CMK (cell line): ENCODE data around the gene RAB30.
"Not testable (repeated sequence)": the region's sequence is repeated elsewhere in the genome, so short reads cannot be mapped to it uniquely, and the experiment has no call there.

Experiments used
- DNase-seq: peaks from one replicate; pipeline ENCODE4 v3.0.0-alpha.2; 2010; ENCODE audit warnings: low read depth

RAB30 gene

DNA sequence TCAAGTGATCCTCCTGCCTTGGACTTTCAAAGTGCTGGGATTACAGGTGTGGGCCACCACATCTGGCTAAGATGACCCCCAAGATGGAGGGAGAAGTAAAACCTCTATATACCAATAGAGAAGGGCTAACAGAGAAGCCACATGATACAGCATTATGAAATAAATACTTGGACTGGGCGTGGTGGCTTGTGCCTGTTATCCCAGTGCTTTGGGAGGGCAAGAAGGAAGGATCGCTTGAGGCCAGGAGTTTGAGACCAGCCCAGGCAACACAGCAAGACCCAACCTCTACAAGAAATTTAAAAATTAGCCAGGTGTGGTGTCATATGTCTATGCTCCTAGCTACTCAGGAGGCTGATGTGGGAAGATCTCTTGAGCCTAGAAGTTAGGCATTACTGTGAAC, 61.7 kb downstream of the RAB30 start:
- DNase-seq: no peak

DNA sequence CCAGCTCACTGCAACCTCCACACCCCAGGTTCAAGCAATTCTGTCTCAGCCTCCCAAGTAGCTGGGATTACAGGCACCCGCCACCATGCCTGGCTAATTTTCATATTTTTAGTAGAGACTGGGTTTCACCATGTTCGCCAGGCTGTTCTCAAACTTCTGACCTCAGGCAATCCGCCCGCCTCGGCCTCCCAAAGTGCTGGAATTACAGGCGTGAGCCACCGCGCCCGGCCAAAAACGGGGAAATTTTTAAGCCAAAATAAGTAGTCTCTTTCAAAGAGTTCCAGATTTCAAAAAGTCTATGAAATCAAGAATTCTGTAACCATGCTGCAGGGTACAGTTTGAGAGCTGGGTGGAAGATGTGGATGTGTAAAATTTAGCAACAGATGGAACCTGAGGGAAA, 62.6 kb downstream of the RAB30 start:
- not testable (repeated sequence) for DNase-seq

DNA sequence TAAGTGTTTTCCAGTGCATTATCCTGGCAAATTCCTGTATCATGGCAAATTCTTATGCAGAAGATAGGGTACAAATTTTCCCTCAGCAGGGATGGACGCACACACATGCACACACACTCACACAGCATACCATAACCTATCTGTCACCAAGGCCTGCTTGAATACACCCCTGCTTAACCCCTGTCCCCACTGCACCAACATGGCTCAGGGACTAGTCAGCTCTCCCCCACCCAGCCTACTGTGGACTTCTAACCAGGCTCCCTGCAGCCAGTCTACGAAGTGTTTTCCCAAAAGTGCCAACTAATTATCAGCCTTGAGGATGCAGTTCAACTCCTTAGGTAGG, 63.1 kb downstream of the RAB30 start:
- DNase-seq: no peak

DNA sequence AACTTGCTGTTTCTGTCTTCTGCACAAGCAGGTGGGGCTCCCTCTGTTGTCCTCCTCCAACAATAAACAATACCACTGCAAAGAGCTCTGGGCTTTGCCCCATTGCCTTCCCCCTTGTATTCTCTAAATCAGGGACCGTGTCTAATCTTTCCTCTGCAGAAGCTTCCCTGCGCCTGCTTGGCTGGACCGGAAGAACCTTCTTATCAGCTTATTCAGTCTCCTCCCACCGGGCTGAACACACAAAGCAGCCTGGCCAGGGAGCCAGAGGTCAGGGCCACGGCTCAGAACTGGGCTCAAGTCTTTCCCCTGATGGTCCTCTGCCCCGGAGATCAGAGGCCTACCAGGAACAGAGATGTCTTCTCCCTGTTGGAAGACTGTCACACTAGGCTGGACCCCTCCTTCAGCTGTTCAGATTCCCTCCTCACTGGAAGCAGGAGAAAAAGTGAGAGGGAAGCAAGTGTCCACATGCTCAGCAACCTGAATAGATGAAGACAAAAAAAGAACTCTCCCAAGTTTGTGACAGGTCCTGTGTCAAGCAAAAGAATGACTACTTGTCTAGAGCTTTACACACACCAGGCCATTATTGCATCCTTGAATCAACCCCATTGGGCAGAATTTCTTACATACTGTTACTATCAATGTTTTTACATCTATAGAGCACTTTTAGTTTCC, 63.7 kb downstream of the RAB30 start:
- peak; percentile 83 for DNase-seq

- no peak for DNase-seq
Observed at GRCh38 chr11:83007477-83007876, 64.2 kb downstream of the RAB30 start.

DNA sequence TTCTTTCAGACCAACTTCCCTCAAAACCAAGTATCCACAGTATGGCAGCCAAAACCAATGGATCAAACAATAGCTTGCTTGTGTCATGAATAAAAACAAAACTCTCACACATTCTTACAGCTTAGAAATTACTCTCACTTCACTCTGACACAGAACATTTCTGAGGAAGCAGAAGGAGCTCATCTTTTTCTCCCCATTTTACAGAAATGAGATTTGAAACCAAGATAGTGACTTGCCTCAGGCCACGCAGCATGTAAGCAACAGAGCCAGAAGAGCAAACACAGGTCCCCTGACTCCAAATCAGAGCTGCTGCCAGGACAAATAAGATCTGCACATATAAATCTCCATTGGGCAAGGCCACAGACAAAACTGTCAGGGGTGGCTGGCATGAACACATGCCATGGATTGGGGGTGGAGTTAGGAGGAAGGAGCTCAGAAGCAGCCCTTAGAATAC, 64.8 kb downstream of the RAB30 start:
- no peak for DNase-seq

- no peak for DNase-seq
Observed at GRCh38 chr11:83004746-83005556, 66.7 kb downstream of the RAB30 start.

DNA sequence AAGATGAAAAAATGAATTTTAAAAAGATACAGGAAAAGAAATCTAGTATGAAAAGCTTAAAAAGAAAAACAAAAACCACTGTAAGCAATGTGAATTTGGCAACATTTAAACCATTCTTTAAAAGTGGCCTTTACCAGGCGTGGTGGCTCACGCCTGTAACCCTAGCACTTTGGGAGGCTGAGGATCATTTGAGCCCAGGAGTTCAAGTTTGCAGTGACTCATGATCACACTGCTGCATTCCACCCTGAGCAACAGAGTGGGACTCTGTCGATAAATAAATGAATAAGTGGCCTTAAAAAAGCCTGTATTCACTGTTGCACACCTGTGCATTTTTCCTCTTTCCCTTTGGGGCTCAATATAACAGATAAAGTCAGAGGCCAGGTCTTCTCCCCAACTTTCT, 69.2 kb downstream of the RAB30 start:
- no peak for DNase-seq

- DNase-seq: no peak
Observed at GRCh38 chr11:83002053-83002452, 69.6 kb downstream of the RAB30 start.

- no peak for DNase-seq
Observed at GRCh38 chr11:83000381-83000780, 71.3 kb downstream of the RAB30 start.

DNA sequence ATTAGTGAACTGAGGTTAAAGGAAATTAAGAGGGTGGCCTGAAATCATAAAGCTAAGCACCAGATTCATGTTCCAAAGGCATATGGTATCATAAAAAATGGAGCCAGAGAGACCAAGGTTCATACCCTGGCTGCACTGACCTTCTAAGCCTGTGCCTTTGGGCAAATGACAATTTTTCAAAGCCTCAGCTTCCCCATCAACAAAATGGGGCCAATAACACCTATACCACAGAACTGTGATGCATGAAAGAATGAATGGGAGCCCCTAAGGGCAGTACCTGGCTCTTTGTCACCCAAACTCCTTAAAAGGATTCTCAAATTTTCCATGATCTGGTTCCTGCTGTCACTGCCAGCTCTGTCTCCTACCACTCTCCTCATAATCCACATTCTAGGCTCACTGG, 72.5 kb downstream of the RAB30 start:
- no peak for DNase-seq

DNA sequence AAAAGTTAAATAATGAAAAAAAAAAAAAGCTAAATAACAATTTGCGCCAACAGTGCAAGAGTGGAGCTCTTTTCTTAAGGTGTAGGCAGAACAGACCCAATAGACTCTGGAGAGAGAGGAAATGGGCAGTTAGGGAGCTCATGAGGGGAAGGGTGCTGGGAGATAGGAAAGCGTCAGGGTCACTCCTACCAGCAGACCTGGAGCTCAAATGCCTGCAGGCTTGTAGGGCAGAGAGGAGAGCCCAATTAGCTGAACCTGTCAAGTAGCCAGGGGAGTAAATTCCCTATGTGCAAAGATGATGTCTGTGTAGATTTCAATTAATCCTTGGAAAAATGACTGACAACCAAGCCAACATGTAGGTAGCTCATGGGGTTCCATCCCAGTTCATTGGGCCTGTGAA, 73.0 kb downstream of the RAB30 start:
- no peak for DNase-seq

DNA sequence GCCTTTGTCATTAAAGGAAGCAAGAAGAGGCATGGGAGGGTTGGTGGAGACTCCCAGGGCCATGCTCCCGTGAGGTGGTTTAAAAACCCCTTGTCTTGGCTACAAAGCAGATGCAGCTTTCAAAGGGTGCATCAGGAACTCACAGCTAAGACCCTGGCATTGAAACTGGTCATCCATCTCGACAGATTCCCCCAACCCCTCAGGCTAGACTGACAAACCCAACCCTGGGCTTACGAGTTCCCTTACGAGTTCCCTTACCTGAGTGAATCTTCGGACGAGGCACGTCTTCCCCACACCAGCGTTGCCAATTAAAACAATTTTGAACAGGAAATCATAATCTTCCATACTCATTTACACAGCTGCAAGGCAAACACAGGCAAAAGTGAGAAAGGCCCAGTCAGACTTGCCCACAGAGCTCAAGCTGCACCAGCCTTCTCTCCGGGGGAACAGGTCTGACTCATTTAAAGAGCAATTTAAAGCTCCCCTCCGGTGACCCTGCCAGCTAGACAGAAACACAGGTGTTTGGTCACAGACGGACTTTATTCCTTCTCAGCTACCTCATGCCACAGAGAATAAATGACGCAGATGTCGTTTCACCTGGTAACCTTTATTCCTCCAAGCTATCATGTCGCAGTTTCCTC, 74.6 kb downstream of the RAB30 start:
- no peak for DNase-seq

DNA sequence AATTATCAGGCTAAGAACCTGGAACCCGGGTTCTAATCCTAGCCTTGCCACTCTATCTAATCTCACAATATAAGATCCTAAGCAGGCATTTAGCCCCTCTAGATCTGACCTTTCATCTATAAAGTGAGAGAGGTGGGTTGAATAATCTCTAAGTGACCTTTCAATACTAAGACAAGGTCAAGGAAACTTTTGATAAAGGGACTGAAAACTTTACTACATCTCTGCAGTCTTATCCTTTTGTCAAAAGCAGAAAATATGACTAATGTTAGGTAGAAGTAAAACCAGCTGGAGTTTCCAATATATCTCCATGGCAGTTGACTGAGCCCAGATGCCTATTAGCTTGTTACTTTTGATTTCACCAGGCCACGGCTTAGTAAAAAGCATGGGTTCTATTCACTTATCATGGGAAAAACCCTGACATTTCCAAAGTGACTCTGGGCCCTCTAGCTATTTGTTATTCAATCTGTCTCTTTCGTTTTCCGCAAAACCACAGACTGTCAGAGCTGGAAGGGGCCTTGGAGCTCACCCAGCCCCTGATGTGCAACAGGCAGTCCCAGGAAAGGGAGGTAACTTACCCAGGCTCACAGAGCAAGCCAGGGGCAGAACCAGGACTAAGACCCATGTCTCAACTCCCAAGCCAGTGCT, 75.8 kb downstream of the RAB30 start:
- DNase-seq: no peak

DNA sequence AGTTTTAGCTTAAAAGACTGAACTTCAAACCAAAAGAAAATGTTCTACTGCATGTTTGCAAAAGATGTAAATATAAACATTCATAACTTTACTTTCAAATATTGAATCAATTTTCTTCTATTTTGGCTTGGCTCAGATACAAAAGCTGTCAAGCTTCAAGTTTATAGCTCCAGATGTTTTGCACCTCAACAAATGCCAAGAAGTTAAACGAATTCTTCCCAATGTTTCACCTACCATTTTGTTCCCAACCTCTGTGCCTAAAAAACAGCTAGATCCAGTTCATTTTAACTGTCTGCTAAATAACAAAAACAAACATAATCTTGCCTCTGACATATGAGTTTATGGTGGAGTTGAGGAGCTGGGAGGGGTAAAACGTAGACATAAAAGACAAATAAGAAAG, 76.5 kb downstream of the RAB30 start:
- no peak for DNase-seq

- DNase-seq: no peak
Observed at GRCh38 chr11:82994604-82995230, 77.0 kb downstream of the RAB30 start.

- DNase-seq: no peak
Observed at GRCh38 chr11:82992223-82992622, 79.5 kb downstream of the RAB30 start.

DNA sequence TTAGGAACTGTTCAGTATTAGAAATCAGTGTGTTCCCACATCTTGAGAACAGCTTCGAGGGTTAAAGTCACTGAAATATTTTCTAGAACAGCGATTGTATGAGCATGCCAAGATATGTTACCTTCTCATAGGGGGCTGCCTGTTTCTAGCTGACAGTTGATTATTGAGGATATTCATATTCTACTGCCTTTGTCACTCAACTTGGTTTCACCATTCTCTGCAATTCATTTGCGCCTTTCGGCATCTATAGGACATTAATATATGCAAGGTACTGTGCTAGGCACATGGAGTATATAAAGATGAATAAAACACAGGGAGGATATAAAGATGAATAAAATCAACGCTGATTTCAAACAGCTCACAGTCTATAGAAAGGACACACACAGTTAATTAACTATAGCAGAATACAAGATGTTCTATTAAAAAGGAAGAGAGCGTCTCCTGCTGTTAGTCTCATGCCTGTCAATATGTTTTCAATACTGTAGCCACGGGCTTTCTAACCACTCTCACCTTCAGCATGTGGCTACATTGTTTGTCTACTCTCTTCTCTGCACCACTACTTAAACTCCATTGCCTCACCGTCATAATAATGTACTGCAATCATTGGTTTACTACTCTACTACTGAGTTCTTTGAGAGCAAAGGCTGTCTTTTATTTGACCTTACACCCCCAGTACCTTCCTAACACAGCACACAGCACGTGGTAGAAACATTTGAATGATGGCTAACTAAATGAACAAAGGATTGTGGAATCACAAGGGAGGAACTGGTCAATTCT, 81.9 kb downstream of the RAB30 start:
- DNase-seq: no peak

DNA sequence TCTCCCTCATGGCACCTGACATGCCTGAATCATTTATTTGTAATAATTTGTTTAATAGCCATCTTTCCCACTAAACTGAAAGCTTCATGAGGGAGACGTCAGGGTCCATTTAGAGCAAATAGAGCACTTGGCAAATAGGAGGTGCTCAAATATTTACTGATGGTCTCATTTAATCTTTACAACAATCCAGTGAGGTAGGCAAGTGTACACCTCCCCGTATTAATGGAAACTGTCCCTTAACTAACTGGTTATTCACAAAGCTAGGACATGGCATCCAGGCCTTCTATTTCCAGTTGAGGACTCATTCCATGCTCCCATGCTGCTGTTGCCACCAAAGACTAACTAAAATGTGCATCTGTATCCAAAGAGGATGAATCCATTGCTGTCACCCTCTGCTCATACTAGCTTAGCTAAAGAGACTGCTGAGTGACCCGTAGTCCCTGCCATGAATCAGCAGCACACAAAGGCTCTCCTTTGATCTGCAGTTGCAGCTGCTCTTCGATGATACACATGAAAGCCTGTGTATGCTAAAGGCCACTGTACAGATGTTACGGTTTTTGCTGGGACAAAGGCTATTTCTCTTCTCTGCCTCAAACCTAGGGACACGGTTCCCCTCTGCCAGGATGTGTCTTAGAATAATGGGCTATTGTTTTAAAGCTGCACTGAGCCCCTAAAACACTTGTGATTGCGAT, 82.6 kb downstream of the RAB30 start:
- DNase-seq: no peak

GRCh38 chr11:82987997-82988396, 83.7 kb downstream of the RAB30 start:
- no peak for DNase-seq

GRCh38 chr11:82986446-82986845, 85.3 kb downstream of the RAB30 start:
- DNase-seq: no peak
